HG02943 (cell line): ENCODE data around the gene IBSP.

Source experiments
- ATAC-seq: cut with Tn5 transposase; IDR thresholded peaks from one replicate; pipeline ENCODE4 v1.9.1; 2021; ENCODE audit warnings: mild to moderate bottlenecking, low read depth, moderate library complexity; ENCODE audit not compliant: unreplicated experiment

The IBSP gene, protein sequence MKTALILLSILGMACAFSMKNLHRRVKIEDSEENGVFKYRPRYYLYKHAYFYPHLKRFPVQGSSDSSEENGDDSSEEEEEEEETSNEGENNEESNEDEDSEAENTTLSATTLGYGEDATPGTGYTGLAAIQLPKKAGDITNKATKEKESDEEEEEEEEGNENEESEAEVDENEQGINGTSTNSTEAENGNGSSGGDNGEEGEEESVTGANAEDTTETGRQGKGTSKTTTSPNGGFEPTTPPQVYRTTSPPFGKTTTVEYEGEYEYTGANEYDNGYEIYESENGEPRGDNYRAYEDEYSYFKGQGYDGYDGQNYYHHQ

DNA sequence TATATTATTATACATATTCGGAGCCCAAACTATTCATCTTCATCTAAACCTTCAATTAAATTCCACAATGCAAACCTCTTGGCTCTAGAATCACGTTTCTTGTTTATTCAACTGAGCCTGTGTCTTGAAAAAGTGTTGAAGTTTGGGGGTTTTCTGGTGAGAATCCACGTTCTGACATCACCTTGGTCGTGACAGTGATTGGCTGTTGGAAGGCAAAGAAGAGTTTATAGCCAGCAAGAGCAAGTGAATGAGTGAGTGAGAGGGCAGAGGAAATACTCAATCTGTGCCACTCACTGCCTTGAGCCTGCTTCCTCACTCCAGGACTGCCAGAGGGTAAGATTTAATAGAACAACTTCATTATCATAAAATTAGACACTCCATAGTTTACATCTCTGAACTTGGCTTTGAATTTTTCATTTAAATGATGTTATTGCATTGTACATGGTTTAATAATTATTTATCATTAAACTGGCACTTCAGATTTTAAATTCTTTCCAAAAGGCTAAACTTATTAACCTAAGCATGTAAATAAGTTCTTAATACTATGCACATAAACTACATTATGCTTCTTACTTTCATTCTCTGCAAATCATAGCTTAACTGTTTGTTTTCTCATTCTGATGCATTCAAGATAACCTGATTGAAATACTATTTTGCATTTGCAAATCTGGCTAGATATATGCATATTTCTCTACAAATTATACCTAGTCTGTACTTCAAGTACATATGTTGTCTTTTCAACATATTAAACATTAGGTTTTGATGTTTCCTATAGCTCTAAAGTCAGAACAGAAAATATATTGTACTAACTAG is at the start of gene IBSP:
TSS of gene IBSP (plus strand) at position 254 of the 813 bp plus-strand sequence. CDS start 2,808 bp downstream, outside the sequence.
- ATAC-seq, result no peak

DNA sequence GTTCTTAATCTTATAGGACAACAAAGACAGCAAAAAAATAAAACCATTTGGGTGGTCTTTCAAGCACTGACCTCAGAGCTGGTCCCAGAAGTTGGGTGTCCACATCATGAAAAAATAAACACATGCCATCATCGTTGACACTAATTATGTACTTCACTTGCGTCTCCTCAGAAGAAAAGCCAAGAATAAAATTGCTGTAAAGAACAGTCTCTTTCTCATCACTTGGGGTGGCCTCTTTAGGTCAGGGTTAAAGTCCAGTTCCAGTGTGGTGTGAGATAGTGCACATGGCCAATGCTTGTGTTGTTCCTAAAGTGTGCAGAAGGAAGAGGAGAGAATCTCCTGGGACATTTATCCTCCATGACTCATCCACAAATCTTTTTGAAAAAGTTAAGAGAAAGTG is 49.5 kb upstream of the IBSP start:
- ATAC-seq, result no peak

DNA sequence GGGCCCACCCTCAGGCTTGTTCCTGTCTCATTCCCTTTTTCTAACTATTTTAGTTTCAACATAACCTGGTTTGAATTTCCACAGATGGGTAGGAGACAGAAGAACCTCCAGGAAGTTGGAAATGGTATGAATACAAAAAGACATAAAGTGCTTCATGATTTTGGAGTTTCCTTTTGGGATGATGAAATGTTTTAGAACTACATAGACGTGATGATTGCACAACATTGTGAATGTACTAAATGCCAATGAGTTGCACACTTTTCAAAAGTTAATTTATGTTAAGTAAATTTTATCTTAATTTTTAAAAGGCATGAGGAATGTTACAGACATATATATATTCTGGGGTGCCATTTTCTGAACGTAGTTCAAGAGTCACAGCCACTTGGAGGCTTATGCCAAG is 41.1 kb upstream of the IBSP start:
- no peak for ATAC-seq

DNA sequence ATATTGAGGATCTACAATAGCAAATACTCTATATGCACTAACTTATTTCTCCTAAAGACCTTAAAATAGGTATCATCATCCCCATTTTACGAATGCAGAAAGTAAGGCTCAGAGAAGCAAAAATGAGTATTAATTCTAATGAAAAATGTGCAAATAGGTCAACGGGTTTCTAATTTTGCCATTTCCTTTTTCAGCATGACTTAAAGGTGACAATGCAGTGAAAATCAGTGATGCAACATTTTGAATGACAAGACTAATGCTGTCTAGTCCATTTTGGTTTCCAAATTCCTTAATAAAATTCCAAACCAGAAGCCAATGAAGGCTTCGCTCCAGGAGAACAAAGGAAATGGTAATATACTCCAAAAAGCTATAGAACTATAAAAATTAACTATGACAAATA is 37.0 kb upstream of the IBSP start:
- no peak for ATAC-seq

DNA sequence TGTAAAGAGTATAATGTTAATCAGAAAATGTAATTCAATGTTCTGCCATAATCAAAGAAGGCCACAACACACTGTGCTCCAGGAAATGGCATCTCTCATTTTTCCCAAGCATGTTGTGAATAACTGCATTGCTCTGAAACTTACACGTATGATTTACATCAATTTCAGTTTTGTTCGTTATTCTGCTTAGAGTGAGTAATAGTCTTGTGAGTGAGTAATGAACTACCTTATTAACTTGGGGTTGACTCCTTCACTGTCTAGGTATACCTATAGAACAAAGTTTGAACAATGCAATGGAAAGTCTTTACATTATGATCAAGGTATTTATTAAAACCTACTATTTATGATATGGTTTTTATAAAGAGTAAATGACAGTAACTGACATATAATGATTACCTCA is 17.8 kb upstream of the IBSP start:
- no peak for ATAC-seq

DNA sequence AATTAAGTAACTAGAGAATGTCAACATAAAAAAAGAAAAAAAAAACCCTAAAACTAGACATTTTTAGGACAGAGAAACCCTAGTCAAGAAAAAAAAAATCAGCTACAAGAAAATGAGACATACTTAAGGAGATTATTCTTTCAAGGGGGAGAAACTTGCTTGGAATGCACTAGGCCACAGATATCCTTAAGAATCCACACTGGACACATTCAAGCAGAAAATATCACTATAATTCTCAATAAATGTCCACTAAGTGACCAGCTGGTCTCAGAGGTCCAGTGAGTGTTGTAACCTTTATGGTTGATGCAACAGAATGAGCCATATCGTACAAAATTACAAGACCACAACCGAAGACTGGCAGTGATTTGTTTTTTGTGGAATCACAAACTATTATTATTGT is 15.6 kb upstream of the IBSP start:
- no peak for ATAC-seq

DNA sequence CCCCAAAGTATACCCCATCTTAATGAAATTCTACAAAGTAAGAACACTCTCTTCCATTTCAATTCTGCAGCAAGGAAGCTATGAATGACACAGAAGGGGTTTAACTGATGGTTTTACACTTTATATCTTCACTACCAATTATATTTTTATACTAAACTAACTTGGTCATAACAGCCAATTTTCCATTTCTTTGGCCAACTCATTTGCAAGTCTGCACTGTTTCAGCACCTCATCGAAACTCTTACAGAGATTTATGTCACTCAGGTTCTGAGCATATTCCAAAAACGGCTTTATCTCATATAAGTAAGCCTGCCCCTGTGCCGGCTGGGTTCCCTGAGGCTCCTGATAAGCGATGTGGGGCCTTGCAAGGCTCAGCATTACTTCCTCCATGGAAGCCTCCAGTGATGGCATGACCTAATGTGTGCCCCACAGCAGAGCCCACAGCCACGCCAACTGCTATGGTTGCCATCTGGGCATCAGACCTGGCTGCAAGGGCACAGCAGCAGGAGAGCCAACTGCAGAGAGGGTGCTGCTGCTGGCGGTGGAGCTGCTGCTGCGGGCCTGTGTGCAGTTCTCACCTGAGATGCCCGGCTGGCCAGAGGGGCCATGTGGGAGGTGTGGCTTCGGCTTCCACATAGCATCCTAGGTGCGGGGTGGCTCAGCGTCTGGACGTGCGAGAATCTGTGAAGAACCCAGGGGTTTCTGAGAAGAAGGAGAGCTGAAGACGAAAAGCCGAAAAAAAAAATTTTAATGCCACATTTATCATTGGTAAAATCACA is 13.4 kb upstream of the IBSP start:
- ATAC-seq, result no peak

DNA sequence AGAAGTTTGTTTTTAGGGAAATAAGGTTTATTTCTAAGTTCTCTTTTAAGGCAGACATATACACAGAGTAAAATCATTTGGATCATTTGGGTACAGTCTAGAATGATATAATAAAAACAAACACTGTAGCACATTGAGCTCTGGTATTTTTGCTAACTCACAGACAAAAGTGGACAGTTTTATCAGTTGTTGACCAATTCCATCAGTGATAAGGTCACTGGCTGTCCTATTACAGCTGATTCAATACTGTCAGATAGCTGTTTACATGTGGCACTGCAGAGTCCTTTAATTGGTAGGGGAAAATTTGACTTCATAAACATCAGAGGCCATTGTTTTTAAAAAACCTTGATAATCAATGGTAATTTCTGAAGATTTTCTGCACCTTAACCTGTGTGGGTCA is 3.5 kb downstream of the IBSP start:
- ATAC-seq, result no peak

DNA sequence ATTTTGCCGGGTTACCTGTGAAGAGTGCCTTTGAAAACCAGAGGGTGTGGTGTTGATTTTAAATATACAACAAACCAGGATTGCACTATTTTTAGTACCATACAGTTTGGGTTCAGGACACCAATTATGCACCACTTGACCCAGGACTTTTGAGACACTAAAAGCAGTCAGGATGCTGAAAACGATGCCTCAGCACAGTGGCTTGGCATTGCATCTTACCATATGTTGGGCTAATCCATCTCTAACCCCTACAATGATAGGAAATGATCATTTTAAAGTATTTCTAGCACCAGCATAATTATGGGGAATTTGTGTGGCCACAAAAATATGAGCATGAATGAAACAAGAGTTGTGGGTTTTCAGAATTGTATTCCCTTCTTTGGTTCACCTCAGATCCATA is 4.1 kb downstream of the IBSP start:
- no peak for ATAC-seq

DNA sequence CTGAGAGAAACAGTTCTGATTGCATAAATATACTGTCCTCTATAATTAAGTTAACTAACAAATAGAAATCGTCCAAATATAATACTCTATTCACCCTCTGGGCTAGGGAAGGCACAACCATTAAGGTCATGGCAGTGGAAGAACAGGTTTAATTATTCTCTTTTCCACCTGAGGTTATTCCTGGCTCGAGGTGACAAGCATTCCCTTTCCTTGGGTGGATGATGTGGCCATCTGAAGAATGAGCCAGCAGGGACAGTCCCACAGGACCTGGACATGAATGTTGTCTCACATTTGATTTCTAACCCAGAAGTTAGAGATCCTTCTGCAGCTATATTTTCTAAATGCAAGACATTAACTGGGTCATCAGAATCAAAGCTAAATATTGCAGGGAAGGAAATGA is 5.5 kb downstream of the IBSP start:
- no peak for ATAC-seq

DNA sequence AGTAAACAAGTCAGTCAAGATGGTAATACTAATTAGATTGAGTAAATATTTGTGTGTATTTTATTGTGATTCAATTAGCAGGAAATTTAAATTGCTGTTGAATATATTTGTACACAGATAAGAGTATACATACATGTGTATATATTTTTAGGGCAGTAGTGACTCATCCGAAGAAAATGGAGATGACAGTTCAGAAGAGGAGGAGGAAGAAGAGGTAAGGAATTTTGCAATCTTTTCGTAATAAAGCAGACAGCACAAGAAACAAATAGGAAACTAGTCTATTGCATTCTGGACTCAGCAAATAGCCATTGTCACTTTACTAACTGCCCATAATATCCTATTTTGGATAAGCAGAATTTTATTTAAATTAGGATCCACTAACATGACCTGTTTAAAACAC is 6.6 kb downstream of the IBSP start:
- no peak for ATAC-seq

DNA sequence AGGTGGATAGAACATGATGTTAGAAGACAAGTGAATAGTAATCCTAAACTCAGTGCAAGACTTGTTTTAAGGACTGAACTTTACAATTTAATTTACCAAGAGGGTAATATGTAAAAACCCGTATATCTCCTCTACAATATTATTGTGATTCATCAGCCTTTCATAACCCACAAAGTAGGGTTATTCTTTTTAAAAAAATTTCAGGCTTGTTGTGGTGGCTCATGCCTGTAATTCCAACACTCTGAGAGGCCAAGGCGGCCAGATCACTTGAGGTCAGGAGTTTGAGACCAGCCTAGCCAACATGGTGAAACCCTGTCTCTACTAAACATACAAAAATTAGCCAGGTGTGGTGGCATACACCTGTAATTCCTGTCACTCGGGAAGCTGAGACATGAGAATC is 7.2 kb downstream of the IBSP start:
- no peak for ATAC-seq

DNA sequence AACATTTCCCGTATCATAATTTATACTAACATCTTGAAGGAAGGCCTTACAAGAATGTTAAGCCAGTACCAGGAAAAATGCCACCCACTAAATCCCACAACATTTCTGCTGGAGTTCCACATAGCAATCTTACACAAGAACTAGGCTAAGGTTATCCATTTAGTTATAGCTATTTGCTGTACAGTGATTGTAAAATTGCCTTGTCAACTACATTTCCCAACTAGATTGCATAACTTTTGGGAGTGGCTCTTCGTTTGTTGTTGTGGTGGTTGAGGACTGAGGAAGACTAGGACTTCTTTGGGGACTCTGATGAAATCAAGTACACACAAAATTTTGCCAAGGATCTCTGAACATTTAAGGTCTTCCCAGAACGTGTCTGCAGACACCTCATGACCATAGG is 8.0 kb downstream of the IBSP start:
- ATAC-seq, result no peak

DNA sequence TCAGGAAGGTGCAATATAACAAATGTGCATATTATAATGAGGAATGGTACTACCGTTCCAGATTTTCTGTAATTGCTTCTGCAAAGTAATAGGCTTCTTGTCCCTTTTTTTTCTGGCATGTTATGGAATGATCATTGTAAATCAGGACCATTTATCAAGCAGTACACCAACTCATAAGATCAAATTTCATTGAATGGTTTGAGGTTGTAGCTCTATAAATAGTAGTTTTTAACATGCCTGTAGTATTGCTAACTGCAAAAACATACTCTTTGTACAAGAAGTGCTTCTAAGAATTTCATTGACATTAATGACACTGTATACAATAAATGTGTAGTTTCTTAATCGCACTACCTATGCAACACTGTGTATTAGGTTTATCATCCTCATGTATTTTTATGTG is 12.6 kb downstream of the IBSP start:
- no peak for ATAC-seq

DNA sequence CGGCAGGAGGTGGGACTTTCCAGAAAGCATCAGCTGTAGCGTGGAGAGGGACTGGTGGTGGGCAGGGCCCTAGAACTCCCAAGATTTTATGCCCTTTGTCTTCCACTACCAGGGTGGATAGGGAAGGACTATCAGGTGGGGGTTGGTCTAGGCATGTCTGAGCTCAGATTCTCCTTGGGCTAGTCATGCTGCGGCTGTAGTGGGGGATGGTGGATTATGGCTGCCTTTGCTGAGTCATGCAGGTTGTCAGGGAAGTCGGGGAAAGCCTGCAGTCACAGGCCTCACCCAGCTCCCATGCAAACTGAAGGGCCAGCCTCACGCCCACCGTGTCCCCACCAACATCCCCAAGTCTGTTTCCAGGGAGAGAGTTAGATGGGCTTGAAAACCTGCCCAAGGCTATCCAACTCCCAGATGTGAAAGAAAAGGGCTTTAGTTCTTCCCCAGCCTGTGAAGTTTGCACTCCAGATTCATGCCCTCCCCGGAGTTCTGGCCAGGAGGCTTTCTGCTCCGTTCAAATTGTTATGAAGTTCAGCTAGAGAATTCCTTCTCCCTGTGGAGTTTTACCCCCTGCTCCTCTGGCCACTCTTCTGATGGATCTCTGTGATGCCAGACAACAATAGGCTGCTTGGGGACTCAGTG is 20.0 kb downstream of the IBSP start:
- no peak for ATAC-seq

DNA sequence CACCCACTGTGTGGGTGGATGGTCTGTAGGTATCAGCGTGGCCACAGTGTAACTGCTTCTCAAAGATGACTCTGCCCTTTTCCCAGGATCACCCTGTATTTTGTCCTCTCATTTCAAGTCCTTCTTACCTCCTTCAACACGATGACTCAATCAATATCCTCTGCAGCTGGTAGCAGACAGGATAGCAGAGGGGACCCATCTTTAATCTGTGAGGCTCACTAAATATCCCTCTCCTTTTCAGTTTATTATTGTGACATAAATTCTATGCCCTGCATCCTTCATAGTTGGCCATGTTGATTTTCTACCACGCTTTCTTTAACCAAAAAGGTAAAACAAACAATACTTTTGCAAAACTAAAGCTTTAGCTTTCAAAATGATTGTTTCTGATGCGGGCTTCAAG is 23.8 kb downstream of the IBSP start:
- ATAC-seq, result no peak

DNA sequence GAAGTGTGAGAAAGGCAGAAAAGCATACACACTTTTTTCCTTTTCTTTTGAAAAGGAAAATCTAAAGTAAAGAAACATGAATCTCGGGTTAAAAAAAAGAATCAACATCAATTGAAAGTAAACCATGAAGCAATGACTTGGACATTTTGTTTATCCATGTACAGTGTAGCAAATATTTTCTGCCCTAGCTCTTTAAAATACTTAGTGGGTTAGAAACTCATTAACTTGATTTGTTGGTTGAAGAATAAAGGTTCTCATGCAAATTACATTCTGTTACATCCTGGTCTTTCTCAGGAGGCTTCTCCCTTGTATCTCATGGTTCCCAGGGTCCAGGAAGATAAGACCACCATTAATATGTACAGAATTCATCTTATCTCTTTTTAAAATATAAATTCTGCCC is 24.4 kb downstream of the IBSP start:
- no peak for ATAC-seq

DNA sequence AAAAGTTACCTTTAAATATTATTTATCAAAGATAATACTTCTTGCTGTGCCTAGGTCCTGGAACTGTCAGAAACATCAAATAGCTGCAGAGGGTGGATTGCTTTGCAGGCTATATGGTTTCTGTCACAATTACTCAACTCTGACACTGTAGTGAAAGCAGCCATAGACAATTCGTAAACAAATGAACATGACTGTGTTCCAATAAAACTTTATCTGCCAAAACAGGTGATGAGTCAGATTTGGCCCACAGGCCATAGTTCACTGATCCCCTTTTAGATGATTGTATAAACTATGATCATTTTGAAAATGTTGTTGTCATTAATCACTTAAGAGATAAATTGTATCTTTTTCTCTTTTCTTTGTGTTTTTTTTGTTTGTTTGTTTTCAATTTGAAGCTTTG is 25.0 kb downstream of the IBSP start:
- ATAC-seq, result no peak

DNA sequence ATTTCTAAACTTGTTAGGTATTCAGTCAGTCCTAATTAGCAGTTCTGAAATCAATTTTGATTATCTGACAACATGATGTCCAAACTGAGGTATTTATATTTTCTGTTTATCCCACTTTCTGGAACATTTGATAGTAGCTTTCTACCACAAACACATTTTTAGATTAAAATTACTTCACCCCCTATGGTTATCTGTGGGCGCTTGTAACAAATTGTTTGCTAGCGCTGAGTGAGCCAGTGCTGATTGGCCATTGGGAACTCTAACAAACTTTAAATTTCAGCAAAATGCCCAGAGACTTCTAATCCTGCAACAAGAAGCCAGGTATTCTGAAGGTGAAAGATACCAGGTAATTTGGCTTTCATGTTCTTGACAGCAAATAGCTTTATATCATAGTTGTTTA is 33.3 kb downstream of the IBSP start, which contains the start of gene MEPE:
TSS of gene MEPE (plus strand) at position 301 of the 400 bp plus-strand sequence. CDS start 1,746 bp downstream, outside the sequence.
- ATAC-seq, result no peak

DNA sequence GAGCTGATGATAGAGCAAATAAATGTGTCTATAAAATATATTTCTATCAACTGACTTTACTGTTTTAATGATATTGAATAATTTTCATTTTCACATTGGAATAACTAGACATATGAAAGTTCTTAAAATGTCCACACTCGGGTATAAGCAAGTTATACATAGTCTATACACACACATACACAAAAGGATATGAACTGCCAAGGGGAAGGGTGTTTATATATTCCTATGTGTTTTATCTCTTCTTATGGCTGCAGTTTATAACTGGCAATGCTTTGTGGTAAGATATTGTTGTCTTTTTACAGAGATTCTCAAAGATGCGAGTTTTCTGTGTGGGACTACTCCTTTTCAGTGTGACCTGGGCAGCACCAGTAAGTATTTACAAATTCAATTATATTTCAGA is 35.0 kb downstream of the IBSP start:
- ATAC-seq, result no peak

DNA sequence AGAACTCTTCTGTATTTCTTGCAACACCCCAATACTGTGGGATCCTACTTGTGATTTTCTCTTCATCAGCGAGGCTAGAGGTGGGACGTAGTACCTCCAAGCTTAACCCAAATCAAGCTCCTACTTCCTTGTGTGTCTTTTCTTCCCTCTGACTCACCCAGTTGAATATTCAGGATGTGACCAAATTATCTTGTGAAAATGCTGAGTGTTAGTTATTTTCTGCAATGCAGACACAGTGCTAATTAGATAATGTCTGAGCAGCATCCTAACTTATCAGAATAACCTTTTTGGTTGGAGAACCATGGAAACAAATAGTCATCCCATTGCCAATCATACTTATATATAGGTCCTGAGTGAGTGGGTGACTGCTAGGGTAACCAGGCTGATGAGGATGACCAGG is 35.8 kb downstream of the IBSP start:
- no peak for ATAC-seq
